Osteocyte (in vitro differentiated cells): Measurements from ENCODE around the gene GYPC. TPM values are rescaled to one million over a fixed set of nuclear protein-coding genes. Genes with fewer than 3 reads are reported as not detected.

Source experiments
- DNase-seq: peaks from one replicate; pipeline ENCODE4 v3.0.0; 2021; ENCODE audit warnings: mixed read lengths; ENCODE audit not compliant: unreplicated experiment; ENCODE audit errors: extremely low spot score
- H3K27ac Mint-ChIP-seq: one replicate; pipeline ENCODE4 v1.8.0; 2021; ENCODE audit warnings: mild to moderate bottlenecking, mixed read lengths; ENCODE audit not compliant: unreplicated experiment
- H3K27me3 Mint-ChIP-seq: one replicate; pipeline ENCODE4 v1.8.0; 2021; ENCODE audit warnings: mixed read lengths; ENCODE audit not compliant: unreplicated experiment
- H3K36me3 Mint-ChIP-seq: one replicate; pipeline ENCODE4 v1.8.0; 2021; ENCODE audit warnings: mixed read lengths; ENCODE audit not compliant: unreplicated experiment
- H3K4me1 Mint-ChIP-seq: one replicate; pipeline ENCODE4 v1.8.0; 2021; ENCODE audit warnings: mixed read lengths; ENCODE audit not compliant: unreplicated experiment
- H3K4me3 Mint-ChIP-seq: one replicate; pipeline ENCODE4 v1.8.0; 2021; ENCODE audit warnings: mild to moderate bottlenecking, moderate library complexity, mixed read lengths; ENCODE audit not compliant: unreplicated experiment
- H3K9me3 Mint-ChIP-seq: one replicate; pipeline ENCODE4 v1.8.0; 2021; ENCODE audit warnings: mixed read lengths; ENCODE audit not compliant: unreplicated experiment
- CTCF ChIP-seq: fragments of 200-600 bp; sonication (generic); IDR thresholded peaks from 2 replicates; pipeline ENCODE4 v1.5.0; 2021; ENCODE audit warnings: antibody characterized with exemption, mild to moderate bottlenecking, moderate library complexity
- long read RNA-seq: library from polyadenylated mRNA; unstranded; transcript quantifications from one replicate; pipeline ENCODE4 v2.0.0, GENCODE V29; 2021
- total RNA-seq: library from RNA; stranded (reverse); gene quantifications from 2 replicates; pipeline ENCODE4 v1.2.1, GENCODE V29; 2021

Gene GYPC
- 110 and 114 TPM in 2 replicates for total RNA-seq
- long read RNA-seq, transcript GYPC-201 (4 exons, 1,246 nt): major isoform, 16 of 24 reads
- long read RNA-seq, partial matches to known transcripts: 2 of 24 reads
- long read RNA-seq, other reads (novel, unspliced or antisense): 5 of 24 reads

- peaks cover 4% of the 10 kb centered on the region for H3K36me3 Mint-ChIP-seq
- TF ChIP-seq CTCF: no peak
- peak within 1 kb of the TSS; percentile 91 for H3K4me3 Mint-ChIP-seq
- H3K9me3 Mint-ChIP-seq: no peaks in the 10 kb centered on the region
- H3K27ac Mint-ChIP-seq: peak within 1 kb of the TSS; percentile 98
- peak; percentile 84 for DNase-seq
- no peaks in the 10 kb centered on the region for H3K27me3 Mint-ChIP-seq
- H3K4me1 Mint-ChIP-seq: peaks cover 50% of the 10 kb centered on the region
Measured at GRCh38 chr2:126655500-126656430, at the start of gene GYPC. TSS of gene GYPC (plus strand) at chr2:126656158. CDS start at chr2:126656264, 106 bp downstream.

- H3K27me3 Mint-ChIP-seq: no peaks in the 10 kb centered on the region
- peak; percentile 31 for TF ChIP-seq CTCF
- H3K4me1 Mint-ChIP-seq: peaks cover 23% of the 10 kb centered on the region
- DNase-seq: no peak
- peaks cover 4% of the 10 kb centered on the region for H3K9me3 Mint-ChIP-seq
- H3K4me3 Mint-ChIP-seq: no peak overlapping the region
- peak overlapping the region; percentile 35 for H3K27ac Mint-ChIP-seq
- no peaks in the 10 kb centered on the region for H3K36me3 Mint-ChIP-seq
Measured at GRCh38 chr2:126614524-126615227, 41.3 kb upstream of the GYPC start.

- H3K9me3 Mint-ChIP-seq: no peaks in the 10 kb centered on the region
- H3K36me3 Mint-ChIP-seq: no peaks in the 10 kb centered on the region
- peaks cover 23% of the 10 kb centered on the region for H3K4me1 Mint-ChIP-seq
Measured at GRCh38 chr2:126616606-126617069, 39.3 kb upstream of the GYPC start.

GRCh38 chr2:126620302-126620701 is 35.7 kb upstream of the GYPC start:
- H3K36me3 Mint-ChIP-seq: no peaks in the 10 kb centered on the region
- no peak overlapping the region for H3K27ac Mint-ChIP-seq
- H3K9me3 Mint-ChIP-seq: no peaks in the 10 kb centered on the region
- H3K4me3 Mint-ChIP-seq: no peak overlapping the region
- TF ChIP-seq CTCF: no peak
- DNase-seq: no peak
- H3K4me1 Mint-ChIP-seq: peaks cover 6% of the 10 kb centered on the region
- peaks cover 2% of the 10 kb centered on the region for H3K27me3 Mint-ChIP-seq

More at GRCh38 chr2:126616606-126617069, 39.3 kb upstream of the GYPC start:
- DNase-seq: no peak
- no peaks in the 10 kb centered on the region for H3K27me3 Mint-ChIP-seq
- TF ChIP-seq CTCF: no peak
- H3K27ac Mint-ChIP-seq: no peak overlapping the region
- no peak overlapping the region for H3K4me3 Mint-ChIP-seq
